Mammary epithelial cell (primary cell): ENCODE measurements around the gene PGR.

ENCODE experiments used
- CTCF ChIP-seq, 2 donors: IDR thresholded peaks in 1 of 2; conservative IDR thresholded peaks in 1 of 2; 2 replicates each; pipeline ENCODE4 v1.5.1; 2011 to 2012; ENCODE audit warnings: inconsistent platforms in 2 of 2, low read length in 2 of 2, mild to moderate bottlenecking in 2 of 2, control low read depth in 1 of 2, low read depth in 1 of 2; ENCODE audit not compliant: insufficient read depth in 1 of 2; ENCODE audit errors: extremely low read depth in 1 of 2
- EZH2 ChIP-seq: IDR thresholded peaks from 2 replicates; pipeline ENCODE4 v1.6.1; 2012; ENCODE audit warnings: low read length, inconsistent platforms, borderline replicate concordance

- TF ChIP-seq CTCF (conservative IDR thresholded peaks at IDR 0.05 in 1 of 2, IDR thresholded peaks at IDR 0.05 in 1 of 2; ENCODE audit: extremely low read depth in 1 of 2, insufficient read depth in 1 of 2, low read depth in 1 of 2, low read length in 2 of 2) (no peak), EZH2 (no peak)
These were observed 109.7 kb downstream of the PGR start for GRCh38 chr11:101019870-101020269.
